Stimulated activated CD4-positive, alpha-beta T cell treated with anti-CD3 and anti-CD28 coated beads, Interleukin-15, amount 100 ng/mL, for 24 hours (primary cell): Measurements from ENCODE around the gene F12.
A peak's percentile ranks its signal among the peaks of the same experiment; 100 is the strongest.
"Not testable (repeated sequence)": the region's sequence is repeated elsewhere in the genome, so short reads cannot be mapped to it uniquely, and the experiment has no call there.

ENCODE experiments used
- DNase-seq: peaks from one replicate; pipeline ENCODE4 v3.0.0-alpha.2; 2020

Gene F12

GRCh38 chr5:177385720-177386119 lies 23.6 kb downstream of the F12 start:
- DNase-seq, result no peak

- DNase-seq, result no peak
Observed at GRCh38 chr5:177384134-177384533, 25.2 kb downstream of the F12 start, which contains the start of gene SLC34A1. SLC34A1 (plus strand) TSS chr5:177384434; CDS start chr5:177385742, 1,308 bp downstream.

GRCh38 chr5:177383181-177383580 lies 26.2 kb downstream of the F12 start:
- DNase-seq, result no peak

- peak; percentile 45 for DNase-seq
Observed at GRCh38 chr5:177382423-177383029, 26.8 kb downstream of the F12 start.

GRCh38 chr5:177380805-177381126 lies 28.6 kb downstream of the F12 start:
- DNase-seq, result no peak

- DNase-seq, result peak; percentile 53
Observed at GRCh38 chr5:177378884-177379883, 30.2 kb downstream of the F12 start.

- DNase-seq, result no peak
Observed at GRCh38 chr5:177377851-177378776, 31.2 kb downstream of the F12 start.

- DNase-seq, result no peak
Observed at GRCh38 chr5:177376107-177376506, 33.3 kb downstream of the F12 start.

GRCh38 chr5:177375516-177375915 lies 33.8 kb downstream of the F12 start:
- DNase-seq, result not testable (repeated sequence)

- DNase-seq, result no peak
Observed at GRCh38 chr5:177374211-177374610, 35.2 kb downstream of the F12 start.

GRCh38 chr5:177373806-177374205 lies 35.6 kb downstream of the F12 start:
- no peak for DNase-seq

- peak; percentile 21 for DNase-seq
Observed at GRCh38 chr5:177372910-177373309, 36.5 kb downstream of the F12 start.

- peak; percentile 35 for DNase-seq
Observed at GRCh38 chr5:177372034-177372896, 37.1 kb downstream of the F12 start.

- DNase-seq, result no peak
Observed at GRCh38 chr5:177371120-177372033, 38.0 kb downstream of the F12 start.

GRCh38 chr5:177370488-177371119 lies 38.8 kb downstream of the F12 start:
- peak; percentile 71 for DNase-seq

- DNase-seq, result no peak
Observed at GRCh38 chr5:177369645-177370440, 39.5 kb downstream of the F12 start.

GRCh38 chr5:177368869-177369644 lies 40.3 kb downstream of the F12 start:
- peak; percentile 54 for DNase-seq
